C4-2B (cell line): ENCODE results near the gene PCDH9.

Source experiments
- ZFX ChIP-seq: fragments of 450-650 bp; IDR thresholded peaks from 2 replicates; pipeline ENCODE4 v1.6.1; 2017
- TF ChIP-seq, protein P1 (sequence below): fragments of 450-650 bp; conservative IDR thresholded peaks from 2 replicates; pipeline ENCODE4 v1.5.1; 2017; ENCODE audit warnings: mild to moderate bottlenecking

DNA sequence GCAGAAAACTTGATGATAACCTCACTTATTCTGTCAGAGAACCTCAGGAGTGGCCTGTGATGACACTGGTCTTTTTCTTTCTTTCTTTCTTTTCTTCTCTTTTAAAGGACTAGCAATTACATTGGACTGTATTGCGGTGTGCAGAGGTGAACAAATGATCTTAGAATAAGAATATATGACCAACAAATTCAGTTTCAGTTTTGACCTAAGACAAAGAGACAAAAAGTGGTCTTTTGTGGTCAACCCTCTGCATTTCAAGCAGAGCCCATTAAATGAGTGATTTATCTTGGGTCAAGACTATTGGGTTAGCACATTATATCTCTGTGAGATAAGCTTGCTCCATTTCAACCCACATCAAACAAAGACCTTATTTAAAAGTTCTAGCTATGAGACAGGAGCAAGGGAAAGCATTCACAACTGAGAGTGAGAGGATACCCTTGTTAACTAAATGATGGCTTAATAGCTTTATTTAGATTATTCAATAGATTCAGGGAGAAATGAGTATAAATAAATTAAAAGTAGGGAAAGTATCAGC is 644.4 kb downstream of the PCDH9 start:
- TF ChIP-seq, protein P1, sequence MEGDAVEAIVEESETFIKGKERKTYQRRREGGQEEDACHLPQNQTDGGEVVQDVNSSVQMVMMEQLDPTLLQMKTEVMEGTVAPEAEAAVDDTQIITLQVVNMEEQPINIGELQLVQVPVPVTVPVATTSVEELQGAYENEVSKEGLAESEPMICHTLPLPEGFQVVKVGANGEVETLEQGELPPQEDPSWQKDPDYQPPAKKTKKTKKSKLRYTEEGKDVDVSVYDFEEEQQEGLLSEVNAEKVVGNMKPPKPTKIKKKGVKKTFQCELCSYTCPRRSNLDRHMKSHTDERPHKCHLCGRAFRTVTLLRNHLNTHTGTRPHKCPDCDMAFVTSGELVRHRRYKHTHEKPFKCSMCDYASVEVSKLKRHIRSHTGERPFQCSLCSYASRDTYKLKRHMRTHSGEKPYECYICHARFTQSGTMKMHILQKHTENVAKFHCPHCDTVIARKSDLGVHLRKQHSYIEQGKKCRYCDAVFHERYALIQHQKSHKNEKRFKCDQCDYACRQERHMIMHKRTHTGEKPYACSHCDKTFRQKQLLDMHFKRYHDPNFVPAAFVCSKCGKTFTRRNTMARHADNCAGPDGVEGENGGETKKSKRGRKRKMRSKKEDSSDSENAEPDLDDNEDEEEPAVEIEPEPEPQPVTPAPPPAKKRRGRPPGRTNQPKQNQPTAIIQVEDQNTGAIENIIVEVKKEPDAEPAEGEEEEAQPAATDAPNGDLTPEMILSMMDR = no peak
- no peak for TF ChIP-seq ZFX
